Osteocyte (in vitro differentiated cells): Measurements from ENCODE around the gene LRRC26. TPM values are rescaled to one million over a fixed set of nuclear protein-coding genes. Genes with fewer than 3 reads are reported as not detected.

Experiments used
- DNase-seq: peaks from one replicate; pipeline ENCODE4 v3.0.0; 2021; ENCODE audit warnings: mixed read lengths; ENCODE audit not compliant: unreplicated experiment; ENCODE audit errors: extremely low spot score
- H3K27ac Mint-ChIP-seq: one replicate; pipeline ENCODE4 v1.8.0; 2021; ENCODE audit warnings: mild to moderate bottlenecking, mixed read lengths; ENCODE audit not compliant: unreplicated experiment
- H3K27me3 Mint-ChIP-seq: one replicate; pipeline ENCODE4 v1.8.0; 2021; ENCODE audit warnings: mixed read lengths; ENCODE audit not compliant: unreplicated experiment
- H3K36me3 Mint-ChIP-seq: one replicate; pipeline ENCODE4 v1.8.0; 2021; ENCODE audit warnings: mixed read lengths; ENCODE audit not compliant: unreplicated experiment
- H3K4me1 Mint-ChIP-seq: one replicate; pipeline ENCODE4 v1.8.0; 2021; ENCODE audit warnings: mixed read lengths; ENCODE audit not compliant: unreplicated experiment
- H3K4me3 Mint-ChIP-seq: one replicate; pipeline ENCODE4 v1.8.0; 2021; ENCODE audit warnings: mild to moderate bottlenecking, moderate library complexity, mixed read lengths; ENCODE audit not compliant: unreplicated experiment
- H3K9me3 Mint-ChIP-seq: one replicate; pipeline ENCODE4 v1.8.0; 2021; ENCODE audit warnings: mixed read lengths; ENCODE audit not compliant: unreplicated experiment
- long read RNA-seq: library from polyadenylated mRNA; unstranded; transcript quantifications from one replicate; pipeline ENCODE4 v2.0.0, GENCODE V29; 2021
- total RNA-seq: library from RNA; stranded (reverse); gene quantifications from 2 replicates; pipeline ENCODE4 v1.2.1, GENCODE V29; 2021
- TF ChIP-seq, protein P1 (sequence below): fragments of 200-600 bp; sonication (generic); IDR thresholded peaks from 2 replicates; pipeline ENCODE4 v1.5.0; 2021; ENCODE audit warnings: antibody characterized with exemption, mild to moderate bottlenecking, moderate library complexity

Gene LRRC26, protein sequence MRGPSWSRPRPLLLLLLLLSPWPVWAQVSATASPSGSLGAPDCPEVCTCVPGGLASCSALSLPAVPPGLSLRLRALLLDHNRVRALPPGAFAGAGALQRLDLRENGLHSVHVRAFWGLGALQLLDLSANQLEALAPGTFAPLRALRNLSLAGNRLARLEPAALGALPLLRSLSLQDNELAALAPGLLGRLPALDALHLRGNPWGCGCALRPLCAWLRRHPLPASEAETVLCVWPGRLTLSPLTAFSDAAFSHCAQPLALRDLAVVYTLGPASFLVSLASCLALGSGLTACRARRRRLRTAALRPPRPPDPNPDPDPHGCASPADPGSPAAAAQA
- not detected in 2 replicates for total RNA-seq
- long read RNA-seq, result 0 reads

DNA sequence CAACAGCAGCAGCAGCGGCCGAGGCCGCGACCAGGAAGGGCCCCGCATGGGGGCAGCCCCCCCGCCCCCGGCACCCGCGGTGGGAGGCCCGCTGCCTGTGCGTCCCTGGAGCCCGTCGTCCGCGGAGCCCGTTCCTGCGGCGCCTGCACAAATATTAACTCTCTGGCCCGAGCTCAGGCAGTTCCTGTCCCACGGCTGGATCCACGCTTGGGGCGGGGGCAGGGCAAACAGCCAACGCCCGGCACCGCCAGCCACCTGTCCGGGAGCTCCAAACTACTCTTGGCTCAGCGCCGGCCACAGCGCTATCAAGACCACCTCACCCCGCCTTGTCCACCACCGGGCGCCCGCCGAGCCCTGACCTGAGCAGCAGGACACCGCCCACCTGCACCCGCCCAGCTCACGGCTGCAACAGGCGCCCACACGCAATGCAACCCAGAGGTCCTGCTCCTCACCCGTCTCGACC is at the start of gene LRRC26:
TSS of gene LRRC26 (minus strand) at position 156 of the 463 bp plus-strand sequence. CDS start at position 48, 108 bp downstream.
- Mint-ChIP-seq H3K27me3 (peaks cover 16% of the 10 kb centered on the region), H3K4me1 (peaks cover 5% of the 10 kb centered on the region), H3K36me3 (no peaks in the 10 kb centered on the region)

DNA sequence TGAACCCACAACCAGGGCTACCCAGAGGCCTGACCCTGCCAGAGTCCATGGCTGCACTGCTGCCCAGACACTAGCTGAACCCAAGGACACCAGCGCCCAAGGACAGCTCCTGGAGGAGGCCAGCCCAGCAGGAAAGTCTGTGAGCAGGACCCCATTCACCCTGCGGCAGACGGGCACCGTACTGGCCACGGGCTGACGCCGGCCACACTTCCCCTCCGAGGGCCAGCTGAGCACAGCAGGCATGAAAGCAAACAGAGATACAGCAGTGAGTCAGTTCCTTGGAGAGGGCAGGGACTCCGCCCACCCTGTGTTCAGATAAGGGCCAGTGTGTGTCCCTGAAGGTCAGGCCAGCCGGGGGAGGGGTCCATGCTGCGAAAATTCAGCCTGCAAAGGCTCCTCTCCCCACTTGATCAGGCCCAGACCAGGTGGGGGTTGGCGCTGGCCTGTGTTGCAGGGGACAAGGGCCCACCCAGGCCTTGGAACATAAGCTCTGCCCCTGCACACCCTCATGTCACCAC is 49.0 kb upstream of the LRRC26 start:
- peaks cover 10% of the 10 kb centered on the region for H3K4me1 Mint-ChIP-seq
- H3K36me3 Mint-ChIP-seq, result no peaks in the 10 kb centered on the region
- no peaks in the 10 kb centered on the region for H3K9me3 Mint-ChIP-seq
- TF ChIP-seq, protein P1, sequence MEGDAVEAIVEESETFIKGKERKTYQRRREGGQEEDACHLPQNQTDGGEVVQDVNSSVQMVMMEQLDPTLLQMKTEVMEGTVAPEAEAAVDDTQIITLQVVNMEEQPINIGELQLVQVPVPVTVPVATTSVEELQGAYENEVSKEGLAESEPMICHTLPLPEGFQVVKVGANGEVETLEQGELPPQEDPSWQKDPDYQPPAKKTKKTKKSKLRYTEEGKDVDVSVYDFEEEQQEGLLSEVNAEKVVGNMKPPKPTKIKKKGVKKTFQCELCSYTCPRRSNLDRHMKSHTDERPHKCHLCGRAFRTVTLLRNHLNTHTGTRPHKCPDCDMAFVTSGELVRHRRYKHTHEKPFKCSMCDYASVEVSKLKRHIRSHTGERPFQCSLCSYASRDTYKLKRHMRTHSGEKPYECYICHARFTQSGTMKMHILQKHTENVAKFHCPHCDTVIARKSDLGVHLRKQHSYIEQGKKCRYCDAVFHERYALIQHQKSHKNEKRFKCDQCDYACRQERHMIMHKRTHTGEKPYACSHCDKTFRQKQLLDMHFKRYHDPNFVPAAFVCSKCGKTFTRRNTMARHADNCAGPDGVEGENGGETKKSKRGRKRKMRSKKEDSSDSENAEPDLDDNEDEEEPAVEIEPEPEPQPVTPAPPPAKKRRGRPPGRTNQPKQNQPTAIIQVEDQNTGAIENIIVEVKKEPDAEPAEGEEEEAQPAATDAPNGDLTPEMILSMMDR, result no peak
- H3K27ac Mint-ChIP-seq, result no peak overlapping the region
- no peak overlapping the region for H3K4me3 Mint-ChIP-seq
- no peak for DNase-seq
- no peaks in the 10 kb centered on the region for H3K27me3 Mint-ChIP-seq

More for the DNA sequence above, at the start of gene LRRC26:
- no peak for DNase-seq
- Mint-ChIP-seq H3K9me3 (no peaks in the 10 kb centered on the region), H3K4me3 (peak within 1 kb of the TSS; percentile 65), H3K27ac (no peak within 1 kb of the TSS)
- TF ChIP-seq, protein P1, result no peak

DNA sequence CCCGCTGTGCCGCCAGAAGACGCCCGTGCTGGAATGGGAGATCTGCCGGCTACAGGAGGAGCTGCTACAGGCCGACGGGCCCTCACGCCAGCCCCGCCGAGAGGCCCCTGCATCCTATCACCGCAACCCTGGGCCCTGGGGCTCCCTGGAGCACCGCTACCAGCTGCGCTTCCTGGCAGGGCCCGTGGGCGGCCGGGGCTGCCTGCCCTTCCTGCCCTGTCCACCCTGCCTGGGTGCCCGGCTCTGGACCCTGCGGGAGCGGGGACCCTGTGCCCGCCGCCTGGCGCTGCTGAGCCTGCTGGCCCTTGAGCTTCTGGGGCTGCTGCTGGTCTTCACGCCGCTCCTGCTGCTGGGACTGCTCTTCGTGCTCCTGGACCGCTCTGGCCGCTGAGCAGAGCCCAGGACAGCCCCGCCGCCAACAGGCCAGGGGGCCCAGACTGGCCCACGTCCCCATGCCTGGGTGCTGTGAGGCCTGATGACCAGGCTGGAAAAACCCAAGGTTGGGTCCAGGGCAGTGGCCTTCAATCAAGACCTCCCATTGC is 48.4 kb upstream of the LRRC26 start:
- peaks cover 10% of the 10 kb centered on the region for H3K4me1 Mint-ChIP-seq
- H3K27ac Mint-ChIP-seq, result no peak overlapping the region
- no peak overlapping the region for H3K4me3 Mint-ChIP-seq
- no peaks in the 10 kb centered on the region for H3K27me3 Mint-ChIP-seq
- DNase-seq, result no peak
- H3K9me3 Mint-ChIP-seq, result no peaks in the 10 kb centered on the region
- TF ChIP-seq, protein P1, result no peak
- no peaks in the 10 kb centered on the region for H3K36me3 Mint-ChIP-seq

DNA sequence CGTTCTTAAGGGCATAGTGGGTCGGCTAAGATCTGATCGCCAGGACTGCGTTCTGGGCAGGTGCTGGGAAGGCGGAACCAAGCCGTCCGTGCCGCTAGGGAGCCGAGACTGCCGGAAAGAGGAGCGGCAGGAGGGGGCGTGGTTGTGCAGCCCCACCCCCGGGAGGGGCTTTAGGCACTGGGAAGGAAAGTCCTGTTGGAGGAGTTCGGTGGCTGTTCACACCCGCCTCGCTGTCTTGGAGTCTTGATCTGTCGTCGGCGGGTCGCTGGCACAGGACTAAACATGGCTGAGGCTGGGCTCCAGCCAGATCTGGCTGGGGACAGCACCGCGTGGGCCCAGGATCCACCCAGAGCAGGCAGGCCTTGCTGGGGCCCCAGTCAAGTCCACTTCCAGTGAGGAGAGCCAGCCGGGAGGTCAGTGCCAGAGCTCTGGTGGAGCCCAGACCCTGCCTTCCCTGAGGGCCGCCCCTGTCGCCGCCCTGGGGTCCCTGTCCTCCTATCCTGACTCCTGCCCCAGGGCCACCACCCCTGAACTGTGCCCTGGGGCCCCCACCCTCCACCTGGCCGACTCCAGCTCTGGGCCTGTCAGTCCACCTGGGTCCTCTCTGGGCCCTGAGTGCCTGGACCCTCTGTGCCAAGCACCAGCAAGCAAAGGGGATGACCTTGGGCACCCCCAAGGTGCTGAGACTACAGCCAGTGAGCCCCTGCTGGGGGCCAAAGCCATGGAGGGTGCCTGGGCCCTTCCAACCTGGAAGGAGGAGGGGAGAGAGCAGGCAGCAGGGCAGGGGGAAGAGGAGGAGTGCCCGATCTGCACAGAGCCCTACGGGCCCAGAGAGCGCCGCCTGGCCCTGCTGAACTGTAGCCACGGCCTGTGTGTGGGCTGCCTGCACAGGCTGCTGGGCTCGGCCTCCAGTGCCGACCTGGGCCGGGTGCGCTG is 47.7 kb upstream of the LRRC26 start:
- peaks cover 5% of the 10 kb centered on the region for H3K4me1 Mint-ChIP-seq
- H3K36me3 Mint-ChIP-seq, result peaks cover 3% of the 10 kb centered on the region
- H3K9me3 Mint-ChIP-seq, result no peaks in the 10 kb centered on the region
- no peak for DNase-seq
- no peaks in the 10 kb centered on the region for H3K27me3 Mint-ChIP-seq
- peak overlapping the region; percentile 27 for H3K27ac Mint-ChIP-seq
- TF ChIP-seq, protein P1, result no peak
- H3K4me3 Mint-ChIP-seq, result no peak overlapping the region
